DMS79 (cell line): ENCODE data around the gene MYO1B.
A peak's percentile ranks its signal among the peaks of the same experiment; 100 is the strongest.

Experiments used
- DNase-seq: peaks from one replicate; lab custom pipeline; 2025; lab: John Stamatoyannopoulos, UW

Gene MYO1B

GRCh38 chr2:191362841-191363240 is 117.6 kb downstream of the MYO1B start:
- DNase-seq: no peak

GRCh38 chr2:191363267-191363666 is 118.1 kb downstream of the MYO1B start:
- no peak for DNase-seq

- DNase-seq: no peak
These were observed 119.9 kb downstream of the MYO1B start for GRCh38 chr2:191365089-191365488.

- no peak for DNase-seq
These were observed 121.0 kb downstream of the MYO1B start for GRCh38 chr2:191366199-191366598.

GRCh38 chr2:191369034-191369433 is 123.8 kb downstream of the MYO1B start:
- DNase-seq: no peak

GRCh38 chr2:191374366-191374765 is 129.2 kb downstream of the MYO1B start:
- DNase-seq: no peak

- DNase-seq: no peak
These were observed 129.7 kb downstream of the MYO1B start for GRCh38 chr2:191374939-191375338.

GRCh38 chr2:191376981-191377629 is 131.9 kb downstream of the MYO1B start:
- no peak for DNase-seq

- no peak for DNase-seq
These were observed 134.2 kb downstream of the MYO1B start for GRCh38 chr2:191379375-191379774.

- peak; percentile 43 for DNase-seq
These were observed 137.6 kb downstream of the MYO1B start for GRCh38 chr2:191382801-191383200.

GRCh38 chr2:191383486-191383885 is 138.3 kb downstream of the MYO1B start:
- DNase-seq: no peak

- no peak for DNase-seq
These were observed 139.6 kb downstream of the MYO1B start for GRCh38 chr2:191384829-191385228.

GRCh38 chr2:191385416-191386160 is 140.4 kb downstream of the MYO1B start:
- DNase-seq: no peak

- no peak for DNase-seq
These were observed 141.8 kb downstream of the MYO1B start for GRCh38 chr2:191386938-191387536.

GRCh38 chr2:191389288-191389687 is 144.1 kb downstream of the MYO1B start:
- DNase-seq: no peak

- DNase-seq: no peak
These were observed 146.0 kb downstream of the MYO1B start for GRCh38 chr2:191391171-191391570.

- no peak for DNase-seq
These were observed 148.8 kb downstream of the MYO1B start for GRCh38 chr2:191394043-191394442.

GRCh38 chr2:191396794-191397193 is 151.6 kb downstream of the MYO1B start:
- DNase-seq: no peak

- no peak for DNase-seq
These were observed 154.4 kb downstream of the MYO1B start for GRCh38 chr2:191399601-191400000.

- no peak for DNase-seq
These were observed 156.1 kb downstream of the MYO1B start for GRCh38 chr2:191401287-191401686.

GRCh38 chr2:191402966-191403565 is 157.9 kb downstream of the MYO1B start:
- DNase-seq: no peak

- DNase-seq: no peak
These were observed 159.4 kb downstream of the MYO1B start for GRCh38 chr2:191404568-191404991.

- no peak for DNase-seq
These were observed 160.3 kb downstream of the MYO1B start for GRCh38 chr2:191405546-191405945.
